Measurements from ENCODE around the gene KCNQ5.

DNA sequence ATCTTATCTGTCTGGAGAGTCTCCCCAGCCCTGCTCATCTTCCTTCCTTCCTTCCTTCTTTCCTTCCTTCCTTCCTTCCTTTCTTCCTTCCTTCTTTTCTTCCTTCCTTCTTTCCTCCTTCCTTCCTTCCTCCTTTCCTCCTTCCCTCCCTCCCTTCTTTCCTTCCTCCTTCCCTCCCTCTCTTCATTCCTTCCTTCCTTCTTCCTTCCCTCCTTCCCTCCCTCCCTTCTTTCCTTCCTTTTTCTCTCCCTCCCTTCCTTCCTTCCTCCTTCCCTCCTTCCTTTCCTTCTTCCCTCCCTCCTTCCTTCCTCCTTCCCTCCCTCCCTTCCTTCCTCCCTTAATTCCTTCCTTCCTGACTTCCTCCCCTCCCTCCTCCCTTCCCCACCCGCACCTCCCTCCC, 319.4 kb downstream of the KCNQ5 start:
- no peak for TF ChIP-seq POLR2AphosphoS5 (IDR thresholded peaks at IDR 0.05; ENCODE audit: insufficient read depth in 1 of 2, low read depth in 1 of 2)
- TF ChIP-seq, protein P1, sequence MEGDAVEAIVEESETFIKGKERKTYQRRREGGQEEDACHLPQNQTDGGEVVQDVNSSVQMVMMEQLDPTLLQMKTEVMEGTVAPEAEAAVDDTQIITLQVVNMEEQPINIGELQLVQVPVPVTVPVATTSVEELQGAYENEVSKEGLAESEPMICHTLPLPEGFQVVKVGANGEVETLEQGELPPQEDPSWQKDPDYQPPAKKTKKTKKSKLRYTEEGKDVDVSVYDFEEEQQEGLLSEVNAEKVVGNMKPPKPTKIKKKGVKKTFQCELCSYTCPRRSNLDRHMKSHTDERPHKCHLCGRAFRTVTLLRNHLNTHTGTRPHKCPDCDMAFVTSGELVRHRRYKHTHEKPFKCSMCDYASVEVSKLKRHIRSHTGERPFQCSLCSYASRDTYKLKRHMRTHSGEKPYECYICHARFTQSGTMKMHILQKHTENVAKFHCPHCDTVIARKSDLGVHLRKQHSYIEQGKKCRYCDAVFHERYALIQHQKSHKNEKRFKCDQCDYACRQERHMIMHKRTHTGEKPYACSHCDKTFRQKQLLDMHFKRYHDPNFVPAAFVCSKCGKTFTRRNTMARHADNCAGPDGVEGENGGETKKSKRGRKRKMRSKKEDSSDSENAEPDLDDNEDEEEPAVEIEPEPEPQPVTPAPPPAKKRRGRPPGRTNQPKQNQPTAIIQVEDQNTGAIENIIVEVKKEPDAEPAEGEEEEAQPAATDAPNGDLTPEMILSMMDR (IDR thresholded peaks at IDR 0.05): no peak

Data from vagina (tissue), 2 donors.